A549 (cell line): ENCODE measurements around the gene CD300C. TPM values are rescaled to one million over a fixed set of nuclear protein-coding genes. Genes with fewer than 3 reads are reported as not detected.

Experiments used
- ATAC-seq, 2 experiments: fragments of 200-7000 bp in 1 of 2; fragments of >200 bp in 1 of 2; cut with Nextera tagmentation in 1 of 2; cut with Tn5 transposase in 1 of 2; 3 replicates each; pipeline versions ENCODE4 v1.8.0 to v1.9.1; 2018 to 2020; ENCODE audit warnings: mild to moderate bottlenecking in 1 of 2, moderate library complexity in 1 of 2
- CTCF ChIA-PET: fragments of 300-600 bp; sonication (Branson Sonifier 250); formaldehyde crosslinking; extraction: SDS; loops from one replicate; lab custom pipeline; 2021; ENCODE audit warnings: antibody characterized with exemption, inconsistent platforms; lab: Yijun Ruan, JAX
- POLR2A ChIA-PET: fragments of 350-600 bp; formaldehyde crosslinking; extraction: SDS; loops from one replicate; lab custom pipeline; 2021; ENCODE audit warnings: antibody characterized with exemption, inconsistent platforms; lab: Yijun Ruan, JAX
- DNase-seq, 2 experiments: peaks; one replicate each; pipeline versions ENCODE4 v3.0.0 to v3.0.0-alpha.2; 2011 to 2016; ENCODE audit warnings: low read depth in 1 of 2, low spot score in 1 of 2
- FAIRE-seq: peaks from 2 replicates; lab custom pipeline; 2011; peaks lifted over from hg19 to GRCh38; lab: Jason Lieb, UNC
- H3K27ac ChIP-seq, 2 experiments: fragments of >200 bp; sonication (Bioruptor Twin); formaldehyde crosslinking; 3 replicates each; pipeline ENCODE4 v1.5.1; 2016 to 2017
- H3K4me1 ChIP-seq: fragments of >200 bp; sonication (Bioruptor Twin); formaldehyde crosslinking; 3 replicates; pipeline ENCODE4 v1.6.1; 2016
- H3K4me2 ChIP-seq: fragments of >200 bp; sonication (Bioruptor Twin); formaldehyde crosslinking; 3 replicates; pipeline ENCODE4 v1.6.1; 2016
- H3K4me3 ChIP-seq: fragments of >200 bp; sonication (Bioruptor Twin); formaldehyde crosslinking; 3 replicates; pipeline ENCODE4 v1.5.1; 2016
- H3K9me3 ChIP-seq: fragments of >200 bp; sonication (Bioruptor Twin); formaldehyde crosslinking; 3 replicates; pipeline ENCODE4 v1.6.1; 2016
- BHLHE40 ChIP-seq: IDR thresholded peaks from 2 replicates; pipeline ENCODE4 v1.6.1; 2012; ENCODE audit warnings: low read depth, low read length, inconsistent platforms
- CHD2 ChIP-seq: fragments of 150-350 bp; IDR thresholded peaks from 2 replicates; pipeline ENCODE4 v1.6.1; 2014; ENCODE audit warnings: low read length; ENCODE audit not compliant: partially characterized antibody
- EHMT2 ChIP-seq: fragments of 200-600 bp; sonication (generic); IDR thresholded peaks from 2 replicates; pipeline ENCODE4 v1.6.1; 2016; ENCODE audit warnings: antibody characterized with exemption, low read depth, mild to moderate bottlenecking, moderate library complexity
- ESRRA ChIP-seq: fragments of 150-350 bp; IDR thresholded peaks from 2 replicates; pipeline ENCODE4 v1.6.1; 2014; ENCODE audit warnings: mild to moderate bottlenecking, low read length, borderline replicate concordance
- FOSL2 ChIP-seq, 2 experiments: fragments of 450-650 bp in 1 of 2; fragments of >200 bp in 1 of 2; sonication (Bioruptor Twin) in 1 of 2; formaldehyde crosslinking; IDR thresholded peaks; 2 replicates each; pipeline versions ENCODE4 v1.5.0 to v1.6.1; 2016 to 2020; ENCODE audit warnings: mild to moderate bottlenecking in 1 of 2, moderate library complexity in 1 of 2
- HES2 ChIP-seq: fragments of >200 bp; sonication (Bioruptor Twin); formaldehyde crosslinking; IDR thresholded peaks from 2 replicates; pipeline ENCODE4 v1.6.1; 2016
- HEYL ChIP-seq: fragments of 250-450 bp; sonication (Bioruptor Pico); IDR thresholded peaks from 2 replicates; pipeline ENCODE4 v1.8.0; 2021; ENCODE audit warnings: mild to moderate bottlenecking, moderate library complexity
- HOXA7 ChIP-seq: fragments of 250-450 bp; sonication (Bioruptor Pico); IDR thresholded peaks from 2 replicates; pipeline ENCODE4 v1.5.0; 2020; ENCODE audit warnings: mild to moderate bottlenecking, moderate library complexity
- MAZ ChIP-seq: fragments of 150-350 bp; IDR thresholded peaks from 2 replicates; pipeline ENCODE4 v1.6.1; 2014; ENCODE audit warnings: antibody characterized with exemption, low read depth, low read length, borderline replicate concordance
- MYC ChIP-seq: IDR thresholded peaks from 2 replicates; pipeline ENCODE4 v1.6.1; 2012; ENCODE audit warnings: mild to moderate bottlenecking, inconsistent platforms, low read length, improper control_type of control experiment, borderline replicate concordance
- NFE2L2 ChIP-seq: fragments of 150-350 bp; conservative IDR thresholded peaks from 2 replicates; pipeline ENCODE4 v1.6.1; 2014; ENCODE audit warnings: low read length
- POLR2AphosphoS2 ChIP-seq: conservative IDR thresholded peaks from 2 replicates; pipeline ENCODE4 v1.6.1; 2012; ENCODE audit warnings: low read length, improper control_type of control experiment, inconsistent platforms
- RCOR1 ChIP-seq: fragments of 150-350 bp; IDR thresholded peaks from 2 replicates; pipeline ENCODE4 v1.6.1; 2014; ENCODE audit warnings: antibody characterized with exemption, low read length, low read depth
- SREBF2 ChIP-seq: fragments of 450-650 bp; IDR thresholded peaks from 2 replicates; pipeline ENCODE4 v1.6.1; 2014; ENCODE audit warnings: mild to moderate bottlenecking, moderate library complexity
- USF2 ChIP-seq: fragments of 450-650 bp; IDR thresholded peaks from 2 replicates; pipeline ENCODE4 v1.6.1; 2014; ENCODE audit warnings: antibody characterized with exemption
- ZSCAN20 ChIP-seq: fragments of 250-450 bp; sonication (Bioruptor Pico); IDR thresholded peaks from 2 replicates; pipeline ENCODE4 v1.8.0; 2022; ENCODE audit warnings: mild to moderate bottlenecking, moderate library complexity
- WGBS: methylation state at CpG from one replicate; pipeline ENCODE4 v1.1.6; 2017; ENCODE audit errors: missing lambda C conversion rate; 5-methylcytosine and 5-hydroxymethylcytosine counted together
- polyA plus RNA-seq, 4 experiments: library from polyadenylated mRNA; depleted of rRNA in 3 of 4; stranded (reverse); fragments of >200 nt; fragmentation: RNase III in 1 of 4; extraction: RNeasy Plus Mini Kit Qiagen cat#74134 plus additional on column Dnase treatment in 1 of 4; gene quantifications; 2 replicates in 3 of 4; 3 replicates in 1 of 4; pipeline ENCODE4 v1.2.3, GENCODE V29; 2011 to 2017
- TF ChIP-seq, protein P1 (sequence below): fragments of >200 bp; sonication (Bioruptor Twin); formaldehyde crosslinking; IDR thresholded peaks from 3 replicates; pipeline ENCODE4 v1.6.1; 2016

CD300C gene
- polyA plus RNA-seq, 2 of the 4 experiments (the other 2 are of a cell fraction), result not detected

DNA sequence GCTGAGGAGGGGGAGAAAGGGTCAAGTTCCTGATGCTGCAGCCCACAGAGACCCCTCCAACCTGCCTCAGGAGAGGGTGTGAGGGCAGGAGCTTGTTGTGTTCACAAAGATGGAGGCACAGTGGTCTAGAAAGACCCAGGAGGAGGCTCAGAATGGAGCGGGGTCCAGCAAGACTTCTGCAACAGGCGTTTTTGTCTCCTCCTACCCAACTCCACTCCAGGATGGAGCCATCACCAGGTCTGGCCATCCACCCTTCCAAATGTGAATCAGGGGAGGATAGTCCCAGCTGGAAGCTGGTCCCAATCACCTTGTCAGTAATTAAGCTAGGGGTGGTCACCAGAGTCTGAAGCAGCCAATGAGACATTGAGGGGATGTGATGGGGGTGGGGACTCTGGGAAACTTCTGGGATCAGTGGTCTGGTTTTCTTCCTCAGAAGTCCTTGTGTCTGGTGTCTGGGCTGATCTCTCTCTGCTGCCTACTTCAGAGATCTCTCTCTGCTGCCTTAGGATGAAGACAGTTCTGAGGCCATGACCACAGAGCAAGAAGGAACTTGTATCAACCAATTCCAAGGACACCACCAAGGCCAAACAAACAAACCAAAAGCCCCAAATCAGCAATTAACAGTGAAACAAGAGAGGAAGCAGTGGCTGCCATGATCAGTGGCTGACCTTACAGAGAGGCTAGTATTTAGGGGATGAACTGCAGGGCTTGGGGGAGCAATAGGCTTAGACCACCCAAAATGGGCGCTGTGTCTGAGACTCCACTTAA lies 29.2 kb downstream of the CD300C start:
- Histone ChIP-seq H3K27ac (no peak overlapping the region), H3K4me2 (no peak overlapping the region)
- POLR2A ChIA-PET, result no interaction called here
- no peak for TF ChIP-seq CHD2
- TF ChIP-seq, all 56 proteins: peak for 0
- 18% methylated on average over 3 of the region's 3 CpGs for WGBS
- Histone ChIP-seq H3K4me1 (no peaks in the 10 kb centered on the region), H3K4me3 (no peak overlapping the region), H3K9me3 (peaks cover 18% of the 10 kb centered on the region)
- no peak for ATAC-seq
- CTCF ChIA-PET, result interaction anchor here (0.5 to 1.7 kb wide), 7 partner anchors 10 to 238 kb away, joined by 3 to 9 read pairs (median 5); no protein-coding TSS in a partner anchor
- FAIRE-seq, result no peak
- no peak for DNase-seq

- Histone ChIP-seq H3K9me3 (peaks cover 18% of the 10 kb centered on the region), H3K4me1 (no peaks in the 10 kb centered on the region), H3K27ac (no peak overlapping the region), H3K4me2 (no peak overlapping the region), H3K4me3 (no peak overlapping the region)
- no peak for FAIRE-seq
- WGBS, result 26% methylated on average over 4 of the region's 4 CpGs
- ChIA-PET CTCF (interaction anchor here (1.2 to 1.7 kb wide), 7 partner anchors 11 to 137 kb away, joined by 3 to 9 read pairs (median 5); no protein-coding TSS in a partner anchor), POLR2A (no interaction called here)
- no peak for TF ChIP-seq MAZ
- TF ChIP-seq, protein P1, sequence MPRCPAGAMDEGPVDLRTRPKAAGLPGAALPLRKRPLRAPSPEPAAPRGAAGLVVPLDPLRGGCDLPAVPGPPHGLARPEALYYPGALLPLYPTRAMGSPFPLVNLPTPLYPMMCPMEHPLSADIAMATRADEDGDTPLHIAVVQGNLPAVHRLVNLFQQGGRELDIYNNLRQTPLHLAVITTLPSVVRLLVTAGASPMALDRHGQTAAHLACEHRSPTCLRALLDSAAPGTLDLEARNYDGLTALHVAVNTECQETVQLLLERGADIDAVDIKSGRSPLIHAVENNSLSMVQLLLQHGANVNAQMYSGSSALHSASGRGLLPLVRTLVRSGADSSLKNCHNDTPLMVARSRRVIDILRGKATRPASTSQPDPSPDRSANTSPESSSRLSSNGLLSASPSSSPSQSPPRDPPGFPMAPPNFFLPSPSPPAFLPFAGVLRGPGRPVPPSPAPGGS, result no peak
- no peak for ATAC-seq
- DNase-seq, result no peak
These were observed 30.0 kb downstream of the CD300C start for GRCh38 chr17:74515941-74516340.

DNA sequence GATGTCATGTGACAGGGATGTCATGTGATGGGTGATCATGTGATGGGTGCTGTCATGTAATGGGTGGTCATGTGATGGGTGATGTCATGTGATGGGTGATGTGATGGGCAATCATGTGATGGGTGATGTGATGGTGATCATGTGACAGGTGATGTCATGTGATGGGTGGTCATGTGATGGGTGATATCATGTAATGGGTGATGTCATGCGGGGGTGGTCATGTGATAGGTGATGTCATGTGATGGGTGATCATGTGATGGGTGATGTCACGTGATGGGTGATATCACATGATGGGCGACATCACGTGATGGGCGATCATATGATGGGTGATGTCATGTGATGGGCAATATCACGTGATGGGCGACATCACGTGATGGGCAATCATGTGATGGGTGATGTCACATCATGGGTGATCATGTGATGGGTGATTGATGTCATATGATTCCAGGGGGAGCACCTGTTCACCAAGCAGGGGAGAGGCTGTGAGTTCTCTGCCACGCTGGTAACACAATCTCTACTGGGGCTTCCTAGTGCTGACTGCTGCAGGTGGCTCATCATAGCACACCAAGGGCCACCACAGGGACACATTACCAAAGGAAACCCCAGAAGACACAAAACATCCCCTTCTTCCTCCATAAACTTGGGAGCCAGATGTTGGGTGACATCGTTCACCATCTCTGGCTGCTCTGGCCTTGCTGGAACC lies 31.1 kb downstream of the CD300C start:
- Histone ChIP-seq H3K4me2 (no peak overlapping the region), H3K9me3 (peaks cover 18% of the 10 kb centered on the region), H3K27ac (no peak overlapping the region), H3K4me3 (no peak overlapping the region), H3K4me1 (no peaks in the 10 kb centered on the region)
- 51% methylated on average over 10 of the region's 10 CpGs for WGBS
- FAIRE-seq, result no peak
- TF ChIP-seq EHMT2, result no peak
- TF ChIP-seq BHLHE40, result peak; percentile 65
- TF ChIP-seq, protein P1, result no peak
- peak; percentile 99 for TF ChIP-seq USF2
- TF ChIP-seq HOXA7, result no peak
- peak in 1 of 2 experiments; percentile 47; a peak in 2 of 6 replicates for ATAC-seq
- POLR2A ChIA-PET, result no interaction called here
- CTCF ChIA-PET, result interaction anchor here (1.2 to 1.7 kb wide), 3 partner anchors 21 to 58 kb away, joined by 3 to 5 read pairs (median 4); no protein-coding TSS in a partner anchor
- peak in 1 of 2 experiments; percentile 43 for DNase-seq

DNA sequence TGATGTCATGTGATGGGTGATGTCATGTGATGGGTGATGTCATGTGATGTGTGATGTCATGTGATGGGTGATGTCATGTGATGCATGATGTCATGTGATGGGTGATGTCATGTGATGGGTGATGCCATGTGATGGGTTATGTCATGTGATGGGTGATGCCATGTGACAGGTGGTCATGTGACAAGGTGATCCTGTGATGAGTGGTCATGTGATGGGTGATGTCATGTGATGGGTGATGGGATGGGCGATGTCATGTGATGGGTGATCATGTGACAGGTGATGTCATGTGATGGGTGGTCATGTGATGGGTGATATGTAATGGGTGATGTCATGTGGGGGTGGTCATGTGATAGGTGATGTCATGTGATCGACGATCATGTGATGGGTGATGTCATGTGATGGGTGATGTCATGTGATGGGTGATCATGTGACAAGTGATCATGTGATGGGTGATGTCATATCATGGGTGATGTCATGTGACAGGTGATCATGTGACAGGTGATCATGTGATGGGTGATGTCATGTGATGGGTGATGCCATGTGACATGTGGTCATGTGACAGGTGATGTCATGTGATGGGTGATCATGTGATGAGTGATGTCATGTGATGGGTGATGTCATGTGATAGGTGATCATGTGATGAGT lies 31.8 kb downstream of the CD300C start:
- TF ChIP-seq EHMT2, result no peak
- no peak for TF ChIP-seq NFE2L2
- TF ChIP-seq ESRRA, result peak; percentile 5; the same call in 1 of the 2 replicates
- TF ChIP-seq MYC, result no peak
- TF ChIP-seq CHD2, result peak; percentile 8
- no peak for TF ChIP-seq FOSL2 (IDR thresholded peaks at IDR 0.05)
- TF ChIP-seq FOSL2 (CRISPR knock-in tag; IDR thresholded peaks at IDR 0.05), result peak; percentile 63
- peak; percentile 75 for TF ChIP-seq BHLHE40
- peak; percentile 99 for TF ChIP-seq USF2
- TF ChIP-seq POLR2AphosphoS2, result no peak
- no peak for TF ChIP-seq SREBF2
- TF ChIP-seq ZSCAN20 (CRISPR knock-in tag), result no peak
- TF ChIP-seq HES2, result no peak
- TF ChIP-seq RCOR1, result 0 out of 2 replicates have a peak, but pooled peaks have one; percentile 27
- no peak for TF ChIP-seq HEYL
- TF ChIP-seq, all 56 proteins: peak for 6
- no peak overlapping the region for H3K4me2 ChIP-seq
- POLR2A ChIA-PET, result no interaction called here
- no peak overlapping the region for H3K27ac ChIP-seq
- peak; percentile 77 for FAIRE-seq
- peaks cover 18% of the 10 kb centered on the region for H3K9me3 ChIP-seq
- CTCF ChIA-PET, result no interaction called here
- peak; percentile 55 to 87 for DNase-seq
- 49% methylated on average over 3 of the region's 3 CpGs for WGBS
- no peaks in the 10 kb centered on the region for H3K4me1 ChIP-seq
- ATAC-seq, result peak; percentile 24 to 44; a peak in 2 of 6 replicates
- H3K4me3 ChIP-seq, result no peak overlapping the region
